Measurements from ENCODE around the gene ECM2.

DNA sequence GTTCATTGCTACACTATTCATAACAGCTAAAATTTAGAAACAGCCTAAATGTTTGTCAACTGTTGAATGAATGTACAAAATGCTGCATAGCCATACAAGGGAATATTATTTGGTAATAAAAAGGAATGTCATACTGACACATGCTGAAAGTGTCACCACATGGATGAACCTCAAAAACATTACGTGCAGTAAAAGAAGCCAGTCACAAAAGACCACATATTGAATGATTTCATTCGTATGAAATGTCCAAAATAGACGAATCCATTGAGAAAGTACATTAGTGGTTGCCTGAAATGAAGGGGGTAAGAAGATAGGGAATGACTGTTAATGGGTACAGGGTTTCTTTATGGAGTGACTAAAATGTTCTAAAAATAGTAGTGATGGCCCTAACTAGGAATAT, 11.6 kb upstream of the ECM2 start:
- no peak for TF ChIP-seq POLR2A (IDR thresholded peaks at IDR 0.05)
- no peak for TF ChIP-seq CTCF (IDR thresholded peaks at IDR 0.05)

All from thyroid gland (tissue), 4 donors.